HepG2 (cell line): Measurements from ENCODE around the gene PDLIM7. TPM values are rescaled to one million over a fixed set of nuclear protein-coding genes. Genes with fewer than 3 reads are reported as not detected.

Experiments
- AHR ChIP-seq: IDR thresholded peaks from 2 replicates; pipeline ENCODE4 v1.6.1; 2018; ENCODE audit warnings: missing genetic modification reagents, missing compliant biosample characterization
- ARHGAP35 ChIP-seq: sonication (generic); formaldehyde crosslinking; IDR thresholded peaks from 2 replicates; pipeline ENCODE4 v1.9.0; 2022; ENCODE audit warnings: mild to moderate bottlenecking, inconsistent platforms, moderate library complexity, missing genetic modification reagents, borderline replicate concordance
- CHD4 ChIP-seq: fragments of 200-600 bp; sonication (generic); IDR thresholded peaks from 2 replicates; pipeline ENCODE4 v1.7.0; 2017; ENCODE audit warnings: mild to moderate bottlenecking, low read length, borderline replicate concordance
- FIP1L1 ChIP-seq: fragments of 200-400 bp; formaldehyde crosslinking; IDR thresholded peaks from 2 replicates; pipeline ENCODE4 v1.6.1; 2018; ENCODE audit warnings: low read depth, mild to moderate bottlenecking, low read length, moderate library complexity, borderline replicate concordance; ENCODE audit not compliant: insufficient read depth
- FLYWCH1 ChIP-seq: sonication (generic); formaldehyde crosslinking; IDR thresholded peaks from 2 replicates; pipeline ENCODE4 v1.8.1; 2023; ENCODE audit warnings: mild to moderate bottlenecking, missing genetic modification reagents
- KLF12 ChIP-seq: sonication (generic); formaldehyde crosslinking; IDR thresholded peaks from 2 replicates; pipeline ENCODE4 v1.4.0; 2020; ENCODE audit warnings: missing genetic modification reagents, borderline replicate concordance
- MEF2D ChIP-seq: sonication (generic); formaldehyde crosslinking; IDR thresholded peaks from 2 replicates; pipeline ENCODE4 v1.5.1; 2020; ENCODE audit warnings: mild to moderate bottlenecking, missing genetic modification reagents
- PPARG ChIP-seq: conservative IDR thresholded peaks from 2 replicates; pipeline ENCODE4 v1.6.1; 2016; ENCODE audit warnings: missing biosample characterization, missing genetic modification reagents
- SNRNP70 ChIP-seq: fragments of 200-400 bp; formaldehyde crosslinking; IDR thresholded peaks from 2 replicates; pipeline ENCODE4 v1.6.1; 2017; ENCODE audit warnings: mild to moderate bottlenecking, low read depth, low read length, moderate library complexity
- TARDBP ChIP-seq: sonication (generic); formaldehyde crosslinking; IDR thresholded peaks from 2 replicates; pipeline ENCODE4 v1.8.0; 2022; ENCODE audit warnings: mild to moderate bottlenecking, missing genetic modification reagents
- ZFP37 ChIP-seq: sonication (generic); formaldehyde crosslinking; IDR thresholded peaks from 2 replicates; pipeline ENCODE4 v1.4.0; 2020; ENCODE audit warnings: missing genetic modification reagents, borderline replicate concordance
- ZNF256 ChIP-seq: sonication (generic); formaldehyde crosslinking; conservative IDR thresholded peaks from 2 replicates; pipeline ENCODE4 v1.4.0; 2020; ENCODE audit warnings: missing genetic modification reagents
- ZNF564 ChIP-seq: sonication (generic); formaldehyde crosslinking; IDR thresholded peaks from 2 replicates; pipeline ENCODE4 v1.8.1; 2023; ENCODE audit warnings: mild to moderate bottlenecking, missing genetic modification reagents
- ZNF672 ChIP-seq: sonication (generic); formaldehyde crosslinking; IDR thresholded peaks from 2 replicates; pipeline ENCODE4 v1.8.1; 2022; ENCODE audit warnings: missing genetic modification reagents
- ZNF776 ChIP-seq: sonication (generic); formaldehyde crosslinking; IDR thresholded peaks from 2 replicates; pipeline ENCODE4 v1.4.0; 2020; ENCODE audit warnings: mild to moderate bottlenecking, missing genetic modification reagents
- polyA plus RNA-seq, 8 experiments: library from polyadenylated mRNA; depleted of rRNA in 3 of 8; stranded (reverse) in 7 of 8; unstranded in 1 of 8; fragments of >200 nt; fragmentation: Illumina TruSeq in 4 of 8; extraction: Trizol in 4 of 8; gene quantifications; 2 replicates each; pipeline versions ENCODE4 v1.2.1 to v1.2.3, GENCODE V29; 2011 to 2016; ENCODE audit warnings: low read depth in 4 of 8, missing spikeins in 1 of 8, mixed read lengths in 1 of 8; ENCODE audit not compliant: insufficient read depth in 1 of 8
- total RNA-seq, 5 experiments: library from RNA; depleted of rRNA; stranded (reverse); fragments of >200 nt; fragmentation: Illumina TruSeq; extraction: Trizol; gene quantifications; 2 replicates each; pipeline ENCODE4 v1.2.3, GENCODE V29; 2016; ENCODE audit warnings: low read depth in 1 of 5
- TF ChIP-seq, protein P1 (sequence below): sonication (generic); formaldehyde crosslinking; IDR thresholded peaks from 2 replicates; pipeline ENCODE4 v1.8.0; 2022; ENCODE audit warnings: mild to moderate bottlenecking, missing genetic modification reagents, moderate library complexity
- TF ChIP-seq, protein P2 (sequence below), 2 experiments: sonication (generic) in 1 of 2; formaldehyde crosslinking in 1 of 2; IDR thresholded peaks; 2 replicates each; pipeline versions ENCODE4 v1.5.1 to v1.6.1; 2011 to 2020; ENCODE audit warnings: borderline replicate concordance in 1 of 2, low read depth in 1 of 2, low read length in 1 of 2, mild to moderate bottlenecking in 1 of 2, missing genetic modification reagents in 1 of 2, moderate library complexity in 1 of 2
- TF ChIP-seq, protein P3 (sequence below): sonication (generic); formaldehyde crosslinking; IDR thresholded peaks from 2 replicates; pipeline ENCODE4 v1.5.1; 2020; ENCODE audit warnings: mild to moderate bottlenecking, moderate library complexity, missing genetic modification reagents
- TF ChIP-seq, protein P4 (sequence below): sonication (generic); formaldehyde crosslinking; IDR thresholded peaks from 2 replicates; pipeline ENCODE4; 2020; ENCODE audit warnings: missing genetic modification reagents, mild to moderate bottlenecking, borderline replicate concordance
- TF ChIP-seq, protein P5 (sequence below): IDR thresholded peaks from 2 replicates; pipeline ENCODE4 v1.6.1; 2016; ENCODE audit warnings: missing compliant biosample characterization, missing genetic modification reagents, borderline replicate concordance

The PDLIM7 gene
- total and polyA plus RNA-seq, 2 of the 13 experiments (the other 11 are each of a cell fraction or from before 2014, with no cell fraction given), result 21.1 to 31.3 TPM

DNA sequence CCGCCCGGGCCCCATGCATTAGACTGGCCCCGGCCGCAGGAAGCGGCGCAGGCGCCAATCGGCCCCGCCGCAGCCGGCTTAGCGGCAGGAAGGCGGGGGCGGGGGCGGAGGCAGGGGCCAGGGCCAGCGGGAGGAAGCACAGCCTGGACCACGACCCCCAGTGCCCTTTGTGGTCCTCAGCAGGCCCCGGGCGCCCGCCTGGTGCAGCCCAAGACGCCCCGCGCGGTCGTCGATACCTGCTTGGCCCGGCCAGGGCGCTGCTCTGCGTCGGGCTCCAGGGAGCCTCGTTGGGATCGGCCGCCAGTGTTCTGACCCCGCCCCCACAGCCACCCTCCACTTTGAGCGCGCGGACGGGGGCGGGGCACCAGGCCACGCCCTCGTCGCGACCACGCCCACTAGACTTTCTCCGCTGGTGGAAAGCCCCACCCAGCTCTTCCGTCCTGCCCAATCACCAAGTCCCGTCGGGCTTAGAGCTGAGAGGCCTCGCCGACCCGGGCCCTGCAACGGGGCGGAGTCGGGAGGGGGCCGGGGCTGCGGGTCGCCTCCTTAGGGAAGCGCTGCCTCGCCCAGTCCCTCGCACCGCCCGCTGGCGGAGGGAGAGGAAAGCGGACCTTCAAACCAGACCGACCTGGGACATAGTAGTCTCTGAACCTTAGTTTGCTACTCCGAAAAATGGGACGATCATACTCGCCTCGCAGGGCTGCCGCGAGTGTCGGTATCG lies at the start of gene PDLIM7 (continued):
- TF ChIP-seq, protein P1, sequence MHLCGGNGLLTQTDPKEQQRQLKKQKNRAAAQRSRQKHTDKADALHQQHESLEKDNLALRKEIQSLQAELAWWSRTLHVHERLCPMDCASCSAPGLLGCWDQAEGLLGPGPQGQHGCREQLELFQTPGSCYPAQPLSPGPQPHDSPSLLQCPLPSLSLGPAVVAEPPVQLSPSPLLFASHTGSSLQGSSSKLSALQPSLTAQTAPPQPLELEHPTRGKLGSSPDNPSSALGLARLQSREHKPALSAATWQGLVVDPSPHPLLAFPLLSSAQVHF (CRISPR knock-in tag), result no peak
- TF ChIP-seq, protein P2, sequence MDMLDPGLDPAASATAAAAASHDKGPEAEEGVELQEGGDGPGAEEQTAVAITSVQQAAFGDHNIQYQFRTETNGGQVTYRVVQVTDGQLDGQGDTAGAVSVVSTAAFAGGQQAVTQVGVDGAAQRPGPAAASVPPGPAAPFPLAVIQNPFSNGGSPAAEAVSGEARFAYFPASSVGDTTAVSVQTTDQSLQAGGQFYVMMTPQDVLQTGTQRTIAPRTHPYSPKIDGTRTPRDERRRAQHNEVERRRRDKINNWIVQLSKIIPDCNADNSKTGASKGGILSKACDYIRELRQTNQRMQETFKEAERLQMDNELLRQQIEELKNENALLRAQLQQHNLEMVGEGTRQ (IDR thresholded peaks at IDR 0.05; ENCODE audit: low read depth, low read length), result no peak
- TF ChIP-seq, protein P2 (CRISPR knock-in tag; IDR thresholded peaks at IDR 0.05; ENCODE audit: borderline replicate concordance), result no peak
- no peak for TF ChIP-seq SNRNP70
- peak; percentile 99 for TF ChIP-seq CHD4
- no peak for TF ChIP-seq FIP1L1
- TF ChIP-seq KLF12, result no peak; the same call in 1 of the 2 replicates
- TF ChIP-seq, protein P3, sequence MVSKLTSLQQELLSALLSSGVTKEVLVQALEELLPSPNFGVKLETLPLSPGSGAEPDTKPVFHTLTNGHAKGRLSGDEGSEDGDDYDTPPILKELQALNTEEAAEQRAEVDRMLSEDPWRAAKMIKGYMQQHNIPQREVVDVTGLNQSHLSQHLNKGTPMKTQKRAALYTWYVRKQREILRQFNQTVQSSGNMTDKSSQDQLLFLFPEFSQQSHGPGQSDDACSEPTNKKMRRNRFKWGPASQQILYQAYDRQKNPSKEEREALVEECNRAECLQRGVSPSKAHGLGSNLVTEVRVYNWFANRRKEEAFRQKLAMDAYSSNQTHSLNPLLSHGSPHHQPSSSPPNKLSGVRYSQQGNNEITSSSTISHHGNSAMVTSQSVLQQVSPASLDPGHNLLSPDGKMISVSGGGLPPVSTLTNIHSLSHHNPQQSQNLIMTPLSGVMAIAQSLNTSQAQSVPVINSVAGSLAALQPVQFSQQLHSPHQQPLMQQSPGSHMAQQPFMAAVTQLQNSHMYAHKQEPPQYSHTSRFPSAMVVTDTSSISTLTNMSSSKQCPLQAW (CRISPR knock-in tag), result peak; percentile 75
- TF ChIP-seq FLYWCH1 (CRISPR knock-in tag), result no peak
- no peak; the same call in 1 of the 2 replicates for TF ChIP-seq MEF2D
- no peak for TF ChIP-seq ZNF564 (CRISPR knock-in tag)
- peak; percentile 43; the same call in 1 of the 2 replicates for TF ChIP-seq ZNF776 (CRISPR knock-in tag)
- no peak for TF ChIP-seq PPARG
- TF ChIP-seq ARHGAP35 (CRISPR knock-in tag), result no peak
- TF ChIP-seq, protein P4, sequence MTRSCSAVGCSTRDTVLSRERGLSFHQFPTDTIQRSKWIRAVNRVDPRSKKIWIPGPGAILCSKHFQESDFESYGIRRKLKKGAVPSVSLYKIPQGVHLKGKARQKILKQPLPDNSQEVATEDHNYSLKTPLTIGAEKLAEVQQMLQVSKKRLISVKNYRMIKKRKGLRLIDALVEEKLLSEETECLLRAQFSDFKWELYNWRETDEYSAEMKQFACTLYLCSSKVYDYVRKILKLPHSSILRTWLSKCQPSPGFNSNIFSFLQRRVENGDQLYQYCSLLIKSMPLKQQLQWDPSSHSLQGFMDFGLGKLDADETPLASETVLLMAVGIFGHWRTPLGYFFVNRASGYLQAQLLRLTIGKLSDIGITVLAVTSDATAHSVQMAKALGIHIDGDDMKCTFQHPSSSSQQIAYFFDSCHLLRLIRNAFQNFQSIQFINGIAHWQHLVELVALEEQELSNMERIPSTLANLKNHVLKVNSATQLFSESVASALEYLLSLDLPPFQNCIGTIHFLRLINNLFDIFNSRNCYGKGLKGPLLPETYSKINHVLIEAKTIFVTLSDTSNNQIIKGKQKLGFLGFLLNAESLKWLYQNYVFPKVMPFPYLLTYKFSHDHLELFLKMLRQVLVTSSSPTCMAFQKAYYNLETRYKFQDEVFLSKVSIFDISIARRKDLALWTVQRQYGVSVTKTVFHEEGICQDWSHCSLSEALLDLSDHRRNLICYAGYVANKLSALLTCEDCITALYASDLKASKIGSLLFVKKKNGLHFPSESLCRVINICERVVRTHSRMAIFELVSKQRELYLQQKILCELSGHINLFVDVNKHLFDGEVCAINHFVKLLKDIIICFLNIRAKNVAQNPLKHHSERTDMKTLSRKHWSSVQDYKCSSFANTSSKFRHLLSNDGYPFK (CRISPR knock-in tag), result peak; percentile 83; the same call in 1 of the 2 replicates
- TF ChIP-seq, protein P5, sequence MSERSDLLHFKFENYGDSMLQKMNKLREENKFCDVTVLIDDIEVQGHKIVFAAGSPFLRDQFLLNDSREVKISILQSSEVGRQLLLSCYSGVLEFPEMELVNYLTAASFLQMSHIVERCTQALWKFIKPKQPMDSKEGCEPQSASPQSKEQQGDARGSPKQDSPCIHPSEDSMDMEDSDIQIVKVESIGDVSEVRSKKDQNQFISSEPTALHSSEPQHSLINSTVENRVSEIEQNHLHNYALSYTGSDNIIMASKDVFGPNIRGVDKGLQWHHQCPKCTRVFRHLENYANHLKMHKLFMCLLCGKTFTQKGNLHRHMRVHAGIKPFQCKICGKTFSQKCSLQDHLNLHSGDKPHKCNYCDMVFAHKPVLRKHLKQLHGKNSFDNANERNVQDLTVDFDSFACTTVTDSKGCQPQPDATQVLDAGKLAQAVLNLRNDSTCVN, result no peak; the same call in 1 of the 2 replicates
- TF ChIP-seq ZFP37 (CRISPR knock-in tag), result no peak
- no peak for TF ChIP-seq TARDBP
- TF ChIP-seq ZNF256 (CRISPR knock-in tag), result no peak
- no peak for TF ChIP-seq AHR (CRISPR knock-in tag)
- TF ChIP-seq ZNF672 (CRISPR knock-in tag), result no peak
